K562 (cell line): ENCODE measurements around the gene LINGO3. TPM values are rescaled to one million over a fixed set of nuclear protein-coding genes. Genes with fewer than 3 reads are reported as not detected.

Source experiments
- CC2D1A ChIP-seq: fragments of 450-650 bp; IDR thresholded peaks from 2 replicates; pipeline ENCODE4 v1.6.1; 2017; ENCODE audit warnings: mild to moderate bottlenecking
- CEBPB ChIP-seq: fragments of 450-650 bp; IDR thresholded peaks from 2 replicates; pipeline ENCODE4 v1.6.1; 2016; ENCODE audit warnings: missing genetic modification characterization, missing compliant biosample characterization
- FOSL1 ChIP-seq: fragments of 200-800 bp; sonication (Bioruptor generic); conservative IDR thresholded peaks from 2 replicates; pipeline ENCODE4 v1.6.1; 2016; ENCODE audit warnings: missing genetic modification characterization, missing compliant biosample characterization
- HMGXB4 ChIP-seq: sonication (generic); formaldehyde crosslinking; IDR thresholded peaks from 2 replicates; pipeline ENCODE4 v1.8.1; 2023; ENCODE audit warnings: mild to moderate bottlenecking, missing genetic modification reagents
- MAFG ChIP-seq: fragments of 450-650 bp; conservative IDR thresholded peaks from 2 replicates; pipeline ENCODE4 v1.6.1; 2016; ENCODE audit warnings: missing genetic modification characterization, missing compliant biosample characterization
- MAFK ChIP-seq: IDR thresholded peaks from 2 replicates; pipeline ENCODE4 v1.6.1; 2011; ENCODE audit warnings: low read length, improper control_type of control experiment
- MLX ChIP-seq, 2 experiments: fragments of 450-650 bp in 1 of 2; sonication (generic) in 1 of 2; formaldehyde crosslinking; conservative IDR thresholded peaks; 2 replicates each; pipeline versions ENCODE4 v1.4.0 to v1.8.1; 2020 to 2022; ENCODE audit warnings: mild to moderate bottlenecking in 1 of 2, missing genetic modification reagents in 1 of 2
- MTA3 ChIP-seq: fragments of 450-650 bp; formaldehyde crosslinking; IDR thresholded peaks from 2 replicates; pipeline ENCODE4 v1.6.1; 2017; ENCODE audit warnings: mild to moderate bottlenecking, borderline replicate concordance
- NFIC ChIP-seq: fragments of 450-650 bp; IDR thresholded peaks from 2 replicates; pipeline ENCODE4 v1.6.1; 2017; ENCODE audit warnings: mild to moderate bottlenecking, inconsistent platforms
- RAD21 ChIP-seq, 2 experiments: fragments of 250-450 bp in 1 of 2; fragments of 450-650 bp in 1 of 2; sonication (Bioruptor Pico) in 1 of 2; formaldehyde crosslinking in 1 of 2; IDR thresholded peaks in 1 of 2; conservative IDR thresholded peaks in 1 of 2; 2 replicates each; pipeline versions ENCODE4 v1.4.0 to v1.8.0; 2020 to 2022; ENCODE audit warnings: mild to moderate bottlenecking in 2 of 2, moderate library complexity in 1 of 2
- SP2 ChIP-seq: IDR thresholded peaks from 2 replicates; pipeline ENCODE4 v1.6.1; 2011; ENCODE audit warnings: mild to moderate bottlenecking, low read depth, low read length, moderate library complexity; ENCODE audit not compliant: poor library complexity, severe bottlenecking; ENCODE audit errors: extremely low read depth
- SRSF9 ChIP-seq: fragments of 200-400 bp; formaldehyde crosslinking; IDR thresholded peaks from 2 replicates; pipeline ENCODE4 v1.6.1; 2017; ENCODE audit warnings: low read depth, low read length, borderline replicate concordance
- TAF15 ChIP-seq: fragments of 200-400 bp; formaldehyde crosslinking; IDR thresholded peaks from 2 replicates; pipeline ENCODE4 v1.6.1; 2017; ENCODE audit warnings: mild to moderate bottlenecking, low read depth, low read length, moderate library complexity
- TBP ChIP-seq: optimal IDR thresholded peaks from 2 replicates; pipeline ENCODE3; 2011; ENCODE audit warnings: low read depth, low read length, improper control_type of control experiment
- TRIM24 ChIP-seq, 2 experiments: fragments of 450-650 bp; IDR thresholded peaks; 2 replicates each; pipeline ENCODE4 v1.6.1; 2016
- ZNF12 ChIP-seq: sonication (generic); formaldehyde crosslinking; IDR thresholded peaks from 2 replicates; pipeline ENCODE4 v1.4.0; 2020; ENCODE audit warnings: mild to moderate bottlenecking, missing genetic modification reagents
- ZNF175 ChIP-seq: fragments of 200-800 bp; sonication (Bioruptor generic); IDR thresholded peaks from 2 replicates; pipeline ENCODE4 v1.6.1; 2016; ENCODE audit warnings: low read depth, mild to moderate bottlenecking, missing genetic modification characterization, missing compliant biosample characterization
- ZNF347 ChIP-seq: fragments of 450-650 bp; formaldehyde crosslinking; IDR thresholded peaks from 2 replicates; pipeline ENCODE4 v1.4.0; 2020; ENCODE audit warnings: low read depth, mild to moderate bottlenecking, moderate library complexity
- ZNF830 ChIP-seq: fragments of 250-450 bp; sonication (Bioruptor Pico); IDR thresholded peaks from 2 replicates; pipeline ENCODE4 v1.5.0; 2021; ENCODE audit warnings: mild to moderate bottlenecking
- polyA plus RNA-seq, 8 experiments: library from polyadenylated mRNA; depleted of rRNA in 4 of 8; stranded (reverse) in 5 of 8; unstranded in 3 of 8; fragments of >200 nt; fragmentation: Nextera tagmentation in 2 of 8; fragmentation: Illumina TruSeq in 1 of 8; extraction: Ambion mirVana in 2 of 8; extraction: Trizol in 1 of 8; gene quantifications; 2 replicates each; pipeline versions ENCODE4 v1.2.1 to v1.2.3, GENCODE V29; 2011 to 2014; ENCODE audit warnings: inconsistent platforms in 1 of 8, missing spikeins in 1 of 8
- total RNA-seq, 7 experiments: library from RNA; depleted of rRNA in 6 of 7; stranded (reverse); fragments of >200 nt in 6 of 7; fragmentation: Illumina TruSeq in 2 of 7; extraction: Trizol in 2 of 7; gene quantifications; 2 replicates each; pipeline versions ENCODE4 v1.2.1 to v1.2.3, GENCODE V29; 2011 to 2021; ENCODE audit warnings: low replicate concordance in 1 of 7
- TF ChIP-seq, protein P1 (sequence below): fragments of 250-450 bp; sonication (Bioruptor Pico); IDR thresholded peaks from 2 replicates; pipeline ENCODE4 v1.9.0; 2021; ENCODE audit warnings: mild to moderate bottlenecking, inconsistent platforms
- TF ChIP-seq, protein P2 (sequence below): fragments of 450-650 bp; formaldehyde crosslinking; IDR thresholded peaks from 2 replicates; pipeline ENCODE4 v1.4.0; 2020; ENCODE audit warnings: mild to moderate bottlenecking, moderate library complexity

Gene LINGO3
- total and polyA plus RNA-seq, 9 of the 15 experiments (the other 6 are each of a cell fraction or from before 2014, with no cell fraction given): 0.03 to 0.05 (median 0.03) TPM; not detected in 6

DNA sequence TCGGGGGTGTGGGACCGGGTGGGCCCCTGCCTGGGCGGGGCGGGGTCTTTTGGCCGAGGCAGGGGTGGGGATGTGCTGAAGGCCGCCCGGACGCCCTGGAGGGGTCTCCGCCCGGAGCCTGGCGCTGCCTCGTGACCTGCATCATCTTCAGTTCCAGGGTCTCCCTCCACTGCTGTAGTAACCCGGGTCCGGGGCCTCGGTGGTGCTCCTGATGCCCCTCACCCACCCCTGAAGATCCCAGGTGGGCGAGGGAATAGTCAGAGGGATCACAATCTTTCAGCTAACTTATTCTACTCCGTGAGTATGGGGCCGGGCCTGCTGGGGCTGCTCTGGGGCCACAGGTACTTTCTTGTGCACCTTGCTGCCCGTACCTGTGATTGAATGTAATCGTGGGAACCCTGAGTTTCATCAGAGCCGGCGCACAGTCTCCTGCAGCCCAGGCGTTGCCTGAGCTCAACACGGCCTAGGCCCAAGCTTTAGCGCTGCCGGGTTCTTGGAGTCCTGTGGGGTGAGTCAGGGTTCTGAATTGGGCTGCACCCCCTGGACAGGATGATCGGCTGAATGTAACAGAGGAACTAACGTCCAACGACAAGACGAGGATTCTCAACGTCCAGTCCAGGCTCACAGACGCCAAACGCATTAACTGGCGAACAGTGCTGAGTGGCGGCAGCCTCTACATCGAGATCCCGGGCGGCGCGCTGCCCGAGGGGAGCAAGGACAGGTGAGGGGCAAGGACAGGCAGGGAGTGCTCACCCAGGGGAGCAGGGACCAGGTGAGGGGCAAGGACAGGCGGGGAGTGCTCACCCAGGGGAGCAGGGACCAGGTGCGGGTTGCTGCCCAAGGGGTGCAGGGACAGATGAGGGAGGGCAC, 36.5 kb downstream of the LINGO3 start (continued):
- TF ChIP-seq, protein P1, sequence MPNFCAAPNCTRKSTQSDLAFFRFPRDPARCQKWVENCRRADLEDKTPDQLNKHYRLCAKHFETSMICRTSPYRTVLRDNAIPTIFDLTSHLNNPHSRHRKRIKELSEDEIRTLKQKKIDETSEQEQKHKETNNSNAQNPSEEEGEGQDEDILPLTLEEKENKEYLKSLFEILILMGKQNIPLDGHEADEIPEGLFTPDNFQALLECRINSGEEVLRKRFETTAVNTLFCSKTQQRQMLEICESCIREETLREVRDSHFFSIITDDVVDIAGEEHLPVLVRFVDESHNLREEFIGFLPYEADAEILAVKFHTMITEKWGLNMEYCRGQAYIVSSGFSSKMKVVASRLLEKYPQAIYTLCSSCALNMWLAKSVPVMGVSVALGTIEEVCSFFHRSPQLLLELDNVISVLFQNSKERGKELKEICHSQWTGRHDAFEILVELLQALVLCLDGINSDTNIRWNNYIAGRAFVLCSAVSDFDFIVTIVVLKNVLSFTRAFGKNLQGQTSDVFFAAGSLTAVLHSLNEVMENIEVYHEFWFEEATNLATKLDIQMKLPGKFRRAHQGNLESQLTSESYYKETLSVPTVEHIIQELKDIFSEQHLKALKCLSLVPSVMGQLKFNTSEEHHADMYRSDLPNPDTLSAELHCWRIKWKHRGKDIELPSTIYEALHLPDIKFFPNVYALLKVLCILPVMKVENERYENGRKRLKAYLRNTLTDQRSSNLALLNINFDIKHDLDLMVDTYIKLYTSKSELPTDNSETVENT (CRISPR knock-in tag): 0 out of 2 replicates have a peak, but pooled peaks have one; percentile 6
- TF ChIP-seq HMGXB4 (no peak), ZNF830 (no peak), ZNF12 (no peak), CEBPB (tag) (no peak), ZNF347 (CRISPR knock-in tag) (no peak), MAFG (tag) (no peak), TBP (peak; percentile 3), ZNF175 (CRISPR knock-in tag) (no peak), MLX (CRISPR knock-in tag; conservative IDR thresholded peaks at IDR 0.05) (no peak), TAF15 (no peak), CC2D1A (no peak), MTA3 (no peak), RAD21 (CRISPR knock-in tag; conservative IDR thresholded peaks at IDR 0.05 in 1 of 2, IDR thresholded peaks at IDR 0.05 in 1 of 2) (no peak), SRSF9 (no peak), TRIM24 (IDR thresholded peaks at IDR 0.05) (no peak), FOSL1 (tag) (no peak), NFIC (no peak), SP2 (no peak), MAFK (no peak)
- TF ChIP-seq, protein P2, sequence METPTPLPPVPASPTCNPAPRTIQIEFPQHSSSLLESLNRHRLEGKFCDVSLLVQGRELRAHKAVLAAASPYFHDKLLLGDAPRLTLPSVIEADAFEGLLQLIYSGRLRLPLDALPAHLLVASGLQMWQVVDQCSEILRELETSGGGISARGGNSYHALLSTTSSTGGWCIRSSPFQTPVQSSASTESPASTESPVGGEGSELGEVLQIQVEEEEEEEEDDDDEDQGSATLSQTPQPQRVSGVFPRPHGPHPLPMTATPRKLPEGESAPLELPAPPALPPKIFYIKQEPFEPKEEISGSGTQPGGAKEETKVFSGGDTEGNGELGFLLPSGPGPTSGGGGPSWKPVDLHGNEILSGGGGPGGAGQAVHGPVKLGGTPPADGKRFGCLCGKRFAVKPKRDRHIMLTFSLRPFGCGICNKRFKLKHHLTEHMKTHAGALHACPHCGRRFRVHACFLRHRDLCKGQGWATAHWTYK: no peak
